GM12878 (cell line): ENCODE measurements around the gene SPACA5. TPM values are rescaled to one million over a fixed set of nuclear protein-coding genes. Genes with fewer than 3 reads are reported as not detected.

Source experiments
- ATAC-seq: fragments of 200-7000 bp; cut with Tn5 transposase; 3 replicates; pipeline ENCODE4 v1.9.1; 2020; ENCODE audit warnings: mild to moderate bottlenecking, moderate library complexity
- BruUV-seq: library from RNA; stranded (reverse); fragments of 400-500 nt; replicated peaks from 2 replicates; lab custom pipeline; 2021; lab: Mats Ljungman, UMichigan
- CTCF ChIA-PET: fragments of 300-600 bp; sonication (Branson Sonifier 250); formaldehyde crosslinking; extraction: SDS; loops from one replicate; lab custom pipeline; 2021; ENCODE audit warnings: inconsistent platforms; lab: Yijun Ruan, JAX
- POLR2A ChIA-PET: fragments of 350-600 bp; formaldehyde crosslinking; extraction: SDS; loops from one replicate; lab custom pipeline; 2021; ENCODE audit warnings: inconsistent platforms; lab: Charles Lee
- RAD21 ChIA-PET: fragments of 300-600 bp; sonication (Branson Sonifier 250); formaldehyde crosslinking; loops from one replicate; lab custom pipeline; 2023; ENCODE audit warnings: antibody characterized with exemption; ENCODE audit not compliant: unreplicated experiment; lab: Charles Lee
- SMC1A ChIA-PET: fragments of 300-600 bp; sonication (Branson Sonifier 250); formaldehyde crosslinking; loops from one replicate; lab custom pipeline; 2023; ENCODE audit not compliant: unreplicated experiment, uncharacterized antibody; lab: Charles Lee
- DNase-seq: peaks from one replicate; pipeline ENCODE4 v3.0.0-alpha.2; 2011; ENCODE audit warnings: low read depth, low spot score
- FAIRE-seq: peaks from 3 replicates; lab custom pipeline; 2011; peaks lifted over from hg19 to GRCh38; lab: Jason Lieb, UNC
- H2AFZ ChIP-seq: 2 replicates; pipeline ENCODE4 v1.6.0; 2011; ENCODE audit warnings: low read depth, low read length, control low read depth; ENCODE audit not compliant: control insufficient read depth
- H3K27ac ChIP-seq: 2 replicates; pipeline ENCODE4 v1.5.1; 2011; ENCODE audit warnings: control low read depth; ENCODE audit not compliant: control insufficient read depth, insufficient read depth
- H3K27me3 ChIP-seq, 2 experiments: replicated peaks in 1 of 2; 2 replicates each; pipeline versions ENCODE4 v1.6.0 to v1.6.1; 2011; ENCODE audit warnings: low read length in 1 of 2; ENCODE audit not compliant: control insufficient read depth in 2 of 2, insufficient read depth in 2 of 2
- H3K36me3 ChIP-seq, 2 experiments: 2 replicates each; pipeline ENCODE4 v1.5.1; 2011; ENCODE audit warnings: low read length in 1 of 2; ENCODE audit not compliant: control insufficient read depth in 2 of 2, insufficient read depth in 2 of 2
- H3K4me1 ChIP-seq: 2 replicates; pipeline ENCODE4 v1.6.1; 2011; ENCODE audit warnings: mild to moderate bottlenecking, low read length, moderate library complexity, mixed read lengths; ENCODE audit not compliant: control insufficient read depth, insufficient read depth
- H3K4me2 ChIP-seq: 2 replicates; pipeline ENCODE4 v1.6.0; 2011; ENCODE audit warnings: control low read depth; ENCODE audit not compliant: control insufficient read depth, insufficient read depth
- H3K4me3 ChIP-seq: fragments of 200-600 bp; sonication (generic); 2 replicates; pipeline ENCODE4 v1.5.1; 2016
- H3K79me2 ChIP-seq: 2 replicates; pipeline ENCODE4 v1.6.0; 2011; ENCODE audit warnings: low read length; ENCODE audit not compliant: control insufficient read depth, insufficient read depth
- H3K9ac ChIP-seq: 2 replicates; pipeline ENCODE4 v1.8.0; 2011; ENCODE audit warnings: low read length, control low read depth, mixed read lengths; ENCODE audit not compliant: control insufficient read depth, insufficient read depth
- H3K9me3 ChIP-seq: replicated peaks from 3 replicates; pipeline ENCODE4 v1.5.1; 2011; ENCODE audit warnings: mild to moderate bottlenecking, low read length; ENCODE audit not compliant: control insufficient read depth, insufficient read depth
- H4K20me1 ChIP-seq: 2 replicates; pipeline ENCODE4 v1.6.0; 2011; ENCODE audit not compliant: control insufficient read depth, insufficient read depth
- CBX5 ChIP-seq: sonication (generic); IDR thresholded peaks from 2 replicates; pipeline ENCODE4 v1.6.1; 2016; ENCODE audit warnings: low read depth, moderate library complexity, mild to moderate bottlenecking, inconsistent platforms
- DPF2 ChIP-seq: fragments of 450-650 bp; IDR thresholded peaks from 2 replicates; pipeline ENCODE4 v1.6.1; 2017; ENCODE audit warnings: mild to moderate bottlenecking
- MXI1 ChIP-seq: fragments of 150-350 bp; IDR thresholded peaks from 2 replicates; pipeline ENCODE4 v1.6.1; 2011; ENCODE audit warnings: low read depth, mild to moderate bottlenecking, inconsistent platforms, low read length, improper control_type of control experiment
- RAD51 ChIP-seq: fragments of 450-650 bp; IDR thresholded peaks from 2 replicates; pipeline ENCODE4 v1.6.1; 2016; ENCODE audit warnings: moderate library complexity, mild to moderate bottlenecking, inconsistent platforms
- SPI1 ChIP-seq: IDR thresholded peaks from 2 replicates; pipeline ENCODE4 v1.6.1; 2011; ENCODE audit warnings: low read depth, mild to moderate bottlenecking, low read length, moderate library complexity, borderline replicate concordance; ENCODE audit not compliant: insufficient read depth
- WGBS: methylation state at CpG from one replicate; pipeline ENCODE4 v1.1.6; 2016; ENCODE audit warnings: low lambda C conversion rate; ENCODE audit not compliant: insufficient replicate concordance, insufficient coverage; ENCODE audit errors: missing lambda C conversion rate; 5-methylcytosine and 5-hydroxymethylcytosine counted together
- in situ Hi-C: fragments of 300-500 bp; cut with MboI; formaldehyde crosslinking; loops from 9 replicates; pipeline ENCODE4 v1.14.3; 2018; ENCODE audit warnings: mixed read lengths
- intact Hi-C: fragments of 100-400 bp; cut with micrococcal nuclease; formaldehyde crosslinking; loops from one replicate; pipeline ENCODE4 v1.14.2; 2022; ENCODE audit not compliant: unreplicated experiment
- polyA plus RNA-seq, 11 experiments: library from polyadenylated mRNA; depleted of rRNA in 4 of 11; unstranded in 6 of 11; stranded (reverse) in 5 of 11; fragments of >200 nt; fragmentation: Nextera tagmentation in 4 of 11; fragmentation: Illumina TruSeq in 1 of 11; extraction: Ambion mirVana in 4 of 11; extraction: Trizol in 1 of 11; gene quantifications; 1 replicate in 1 of 11; 2 replicates in 10 of 11; pipeline versions ENCODE4 v1.2.1 to v1.2.3, GENCODE V29; 2011 to 2016; ENCODE audit warnings: inconsistent platforms in 2 of 11, missing spikeins in 2 of 11, low read depth in 1 of 11
- total RNA-seq, 4 experiments: library from RNA; depleted of rRNA in 3 of 4; stranded (reverse); fragments of >200 nt in 3 of 4; fragmentation: Illumina TruSeq in 1 of 4; extraction: Trizol in 1 of 4; gene quantifications; 2 replicates each; pipeline versions ENCODE4 v1.2.1 to v1.2.3, GENCODE V29; 2013 to 2021

SPACA5 gene
- total and polyA plus RNA-seq, 10 of the 15 experiments (the other 5 are each of a cell fraction or from before 2014, with no cell fraction given): 0.18 to 0.97 (median 0.25) TPM; not detected in 4

GRCh38 chrX:47992669-47993068, 14.1 kb upstream of the SPACA5 start:
- ATAC-seq: no peak
- H3K27ac ChIP-seq: no peak overlapping the region
- H3K36me3 ChIP-seq: peaks cover 2 to 13% of the 10 kb centered on the region in 2 experiments; a peak in 2 of 4 replicates
- H3K79me2 ChIP-seq: no peaks in the 10 kb centered on the region
- intact Hi-C loops (no loop called here), in situ Hi-C loops (no loop called here)
- no peak overlapping the region for H3K4me3 ChIP-seq
- ChIA-PET RAD21 (no interaction called here), SMC1A (no interaction called here), CTCF (no interaction called here), POLR2A (no interaction called here)
- 71% methylated on average over 2 of the region's 2 CpGs for WGBS
- H4K20me1 ChIP-seq: no peaks in the 10 kb centered on the region
- peaks cover 21% of the 10 kb centered on the region for H3K9me3 ChIP-seq
- no peak overlapping the region for H2AFZ ChIP-seq
- TF ChIP-seq RAD51: no peak
- TF ChIP-seq MXI1: no peak
- TF ChIP-seq DPF2: no peak
- H3K4me1 ChIP-seq: no peaks in the 10 kb centered on the region
- no peaks in the 10 kb centered on the region for H3K27me3 ChIP-seq
- no TSS peak for BruUV-seq
- no peak overlapping the region for H3K9ac ChIP-seq
- H3K4me2 ChIP-seq: no peak overlapping the region
- no peak for FAIRE-seq
- DNase-seq: no peak

DNA sequence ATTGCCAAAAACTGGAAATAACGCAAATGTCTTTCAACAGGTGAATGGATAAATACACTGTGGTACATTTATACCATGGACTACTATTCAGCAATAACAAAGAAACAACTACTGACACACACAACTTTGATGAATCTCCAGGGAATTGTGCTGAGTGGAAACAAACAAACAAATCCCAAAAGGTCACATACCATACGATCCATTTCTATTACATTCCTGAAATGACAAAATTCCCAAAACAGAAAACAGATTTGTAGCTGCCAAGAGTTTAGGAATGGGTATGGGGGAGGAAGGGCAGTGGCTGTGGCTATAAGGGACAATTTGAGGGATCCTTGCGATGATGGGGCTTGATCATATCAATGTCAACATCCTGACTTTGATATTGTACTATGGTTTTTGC, 5.5 kb upstream of the SPACA5 start:
- Histone ChIP-seq H2AFZ (no peak overlapping the region), H3K27ac (no peak overlapping the region), H3K4me2 (no peak overlapping the region), H3K36me3 (peaks cover 0 to 5% of the 10 kb centered on the region in 2 experiments; a peak in 1 of 4 replicates), H3K4me3 (no peak overlapping the region), H3K79me2 (peaks cover 15% of the 10 kb centered on the region), H3K4me1 (no peaks in the 10 kb centered on the region), H3K9me3 (peaks cover 6% of the 10 kb centered on the region; the same call in 2 of the 3 replicates), H3K9ac (no peak overlapping the region), H3K27me3 (no peaks in the 10 kb centered on the region), H4K20me1 (no peaks in the 10 kb centered on the region)
- ChIA-PET POLR2A (no interaction called here), SMC1A (no interaction called here), RAD21 (no interaction called here), CTCF (interaction anchor here (0.6 kb wide), 1 partner anchor 13 kb away, joined by 3 read pairs; no protein-coding TSS in a partner anchor)
- no peak for TF ChIP-seq CBX5
- no peak for TF ChIP-seq SPI1
- in situ Hi-C loops (no loop called here), intact Hi-C loops (no loop called here)
- BruUV-seq: no TSS peak
- FAIRE-seq (no peak), ATAC-seq (no peak), DNase-seq (no peak)
- 88% methylated on average over 3 of the region's 3 CpGs for WGBS
